NCI-H526 (cell line): ENCODE data around the gene RAD23B.
A peak's percentile ranks its signal among the peaks of the same experiment; 100 is the strongest.
"Not testable (repeated sequence)": the region's sequence is repeated elsewhere in the genome, so short reads cannot be mapped to it uniquely, and the experiment has no call there.

ENCODE experiments used
- DNase-seq, 2 experiments: peaks; one replicate each; lab custom pipeline; 2025; lab: John Stamatoyannopoulos, UW

RAD23B gene

DNA sequence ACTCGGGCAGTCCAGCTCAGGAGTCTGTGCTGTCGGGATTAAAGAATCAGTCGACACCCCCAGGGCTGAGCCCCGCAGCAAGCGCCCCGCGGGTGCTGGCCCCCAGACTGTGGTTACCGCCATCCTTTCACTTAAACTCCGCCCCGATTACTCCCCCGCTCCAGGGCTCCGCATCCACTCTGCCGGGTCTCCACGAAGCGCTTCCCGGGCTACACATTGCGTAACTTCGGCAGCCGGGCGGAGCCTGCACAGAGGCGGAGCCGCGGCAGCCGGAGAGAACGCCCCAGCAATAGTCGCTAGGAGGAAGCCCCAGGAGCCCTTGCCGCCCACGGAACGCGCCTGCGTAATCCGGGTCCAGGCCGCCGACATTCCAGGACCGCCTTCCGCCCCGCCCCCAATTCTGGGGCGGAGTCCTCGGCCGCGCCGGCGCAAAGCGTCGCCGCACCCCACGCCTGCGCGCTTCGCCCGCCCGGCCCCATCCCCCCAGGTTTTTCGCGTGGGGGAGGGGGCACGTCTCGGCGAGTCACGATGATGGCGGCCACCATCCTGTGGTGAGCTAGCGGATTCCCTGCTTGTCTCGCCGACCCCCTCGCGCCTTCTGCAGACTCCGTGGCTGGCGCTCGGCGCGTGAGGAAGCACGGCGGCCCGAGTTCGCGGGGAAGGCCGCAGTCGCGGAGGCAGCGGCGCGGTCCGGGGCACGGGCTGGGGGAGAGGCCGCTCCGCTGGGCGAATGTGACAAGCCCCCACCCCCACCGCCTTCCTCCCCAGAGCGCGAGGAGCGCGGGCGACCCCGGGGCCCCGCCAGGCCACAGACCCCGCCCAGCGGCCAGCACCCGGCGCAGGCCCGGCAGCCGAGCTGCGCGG, at the start of gene RAD23B:
TSS of gene RAD23B (plus strand) at position 521 of the 864 bp plus-strand sequence. CDS start 351 bp downstream, outside the sequence.
- DNase-seq = peak; percentile 76 to 96

DNA sequence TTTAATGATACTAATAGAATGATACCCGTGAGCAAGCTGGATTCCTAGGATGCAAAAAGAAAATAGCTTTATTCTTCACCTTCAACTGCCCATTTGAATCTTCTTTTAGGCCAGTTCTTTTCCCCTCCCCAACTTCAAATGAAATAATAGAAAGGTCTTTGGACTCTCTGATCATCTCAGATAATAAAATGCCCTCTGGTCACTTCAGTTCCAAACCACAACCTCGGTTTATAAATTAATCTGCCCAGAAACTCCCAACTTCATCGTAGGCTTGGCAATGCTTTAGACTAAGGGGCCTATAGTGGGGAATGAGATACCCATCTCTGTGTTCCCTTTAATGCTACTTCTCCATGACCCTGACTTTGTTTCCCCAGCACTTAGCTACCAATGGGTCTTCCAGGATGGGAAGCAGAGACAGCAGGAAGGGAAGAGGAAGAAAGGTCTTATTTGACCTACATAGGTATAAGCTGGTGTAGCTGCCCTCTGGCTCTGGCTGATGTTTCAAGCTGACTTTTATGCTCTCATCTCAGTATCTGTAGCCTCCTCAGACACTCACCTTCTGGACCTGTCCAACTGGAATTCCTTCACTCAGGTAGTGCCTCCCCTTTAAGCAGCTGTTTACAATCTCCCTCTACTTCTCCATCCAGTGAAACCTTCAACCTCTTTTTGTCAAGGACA, 47.2 kb upstream of the RAD23B start:
- DNase-seq = no peak

DNA sequence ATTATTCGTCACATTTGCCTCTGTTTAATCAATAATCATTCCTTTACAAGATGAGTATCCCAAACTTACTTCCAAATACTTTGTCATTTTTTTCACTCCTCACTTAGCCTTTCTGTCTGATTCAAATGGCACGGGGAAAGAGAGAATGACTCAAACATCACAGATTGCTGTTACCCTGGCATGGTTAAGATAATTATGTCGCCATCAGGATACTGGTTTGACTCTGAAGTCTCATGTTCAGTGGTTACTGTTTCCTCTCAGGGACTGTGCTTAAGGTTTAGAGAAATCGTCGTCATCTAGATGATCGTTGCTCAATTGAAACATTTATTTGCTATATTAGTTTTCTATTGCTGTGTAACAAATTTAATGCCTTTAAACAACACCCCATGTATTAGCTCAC, 45.2 kb upstream of the RAD23B start:
- no peak for DNase-seq

DNA sequence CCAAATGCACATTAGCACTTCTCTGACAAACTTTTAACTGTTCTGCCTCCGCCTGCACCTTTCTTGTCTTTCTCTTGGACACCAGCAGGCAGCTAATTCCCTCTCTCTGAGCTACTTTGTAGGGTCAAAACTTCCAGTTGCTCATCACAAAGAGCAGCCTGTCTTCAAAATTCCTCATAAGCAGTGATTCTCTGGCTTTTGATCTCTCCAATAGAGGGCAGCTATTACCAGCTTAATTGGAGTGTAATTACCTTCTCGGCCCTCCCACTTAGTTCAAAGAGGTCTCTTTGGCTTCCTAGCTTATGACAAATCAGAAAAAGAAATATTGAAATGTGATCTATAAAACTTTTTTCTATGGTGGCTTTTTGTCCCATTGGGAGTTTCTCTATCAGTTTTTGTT, 43.6 kb upstream of the RAD23B start:
- no peak for DNase-seq

DNA sequence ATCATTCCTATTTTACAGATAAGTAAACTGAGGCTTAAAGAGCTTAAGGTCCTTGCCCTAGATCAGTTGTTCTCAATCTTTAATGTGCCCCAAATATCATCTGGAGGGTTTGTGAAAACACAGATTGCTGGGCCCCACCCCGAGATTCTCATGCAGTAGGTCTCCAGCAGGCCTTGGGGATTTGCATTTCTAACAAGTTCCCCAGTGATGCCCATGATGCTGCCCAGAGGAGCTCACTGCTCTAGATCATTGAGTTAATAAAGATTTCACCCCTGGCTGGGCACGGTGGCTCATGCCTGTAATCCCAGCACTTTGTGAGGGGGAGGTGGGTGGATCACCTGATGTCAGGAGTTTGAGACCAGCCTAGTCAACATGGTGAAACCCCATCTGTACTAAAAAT, 42.8 kb upstream of the RAD23B start:
- no peak for DNase-seq

DNA sequence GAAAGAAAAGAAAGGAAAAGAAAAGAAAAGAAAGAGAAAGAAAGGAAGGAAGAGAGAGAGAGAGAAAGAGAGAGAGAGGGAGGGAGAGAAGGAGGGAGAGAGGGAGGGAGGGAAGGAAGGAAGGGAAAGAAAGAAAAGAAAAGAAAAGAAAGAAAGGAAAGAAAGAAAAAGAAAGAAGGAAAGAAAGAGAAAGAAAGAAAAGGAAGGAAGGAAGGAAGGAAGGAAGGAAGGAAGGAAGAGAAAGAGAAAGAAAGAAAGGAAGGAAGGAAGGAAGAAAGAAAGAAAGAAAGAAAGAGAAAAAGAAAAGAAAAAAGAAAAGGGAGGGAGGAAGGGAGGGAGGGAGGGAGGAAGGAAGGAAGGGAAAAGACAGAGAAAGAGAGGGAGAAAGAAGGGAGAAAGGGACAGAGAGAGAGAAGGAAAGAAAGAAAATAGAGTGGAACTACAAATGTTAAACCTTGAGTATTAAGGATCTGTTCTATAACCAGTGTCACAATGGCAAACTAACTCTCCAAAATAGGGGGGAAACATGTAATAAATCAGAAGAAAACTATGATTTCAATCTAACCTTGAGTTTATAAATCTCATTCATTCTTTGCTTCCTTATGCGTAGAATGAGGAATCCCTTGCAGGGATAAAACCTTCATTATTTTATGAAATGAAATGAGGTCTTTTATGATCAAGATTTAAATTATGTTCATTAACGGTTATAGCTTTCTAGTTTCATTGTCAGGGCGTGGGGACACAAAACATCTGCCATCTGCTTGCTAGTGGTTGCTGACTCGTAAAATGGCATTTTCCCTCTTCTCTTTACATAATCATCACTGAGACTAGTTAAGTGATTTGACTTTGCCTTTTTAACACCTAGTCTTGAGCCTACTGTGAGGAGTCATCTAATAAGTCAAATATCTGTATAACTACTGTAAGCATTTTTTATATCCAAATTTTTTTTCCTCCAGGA, 40.7 kb upstream of the RAD23B start:
- no peak for DNase-seq

GRCh38 chr9:107243742-107244141, 39.3 kb upstream of the RAD23B start:
- no peak for DNase-seq

- no peak for DNase-seq
Measured at GRCh38 chr9:107246259-107247254, 36.5 kb upstream of the RAD23B start.

DNA sequence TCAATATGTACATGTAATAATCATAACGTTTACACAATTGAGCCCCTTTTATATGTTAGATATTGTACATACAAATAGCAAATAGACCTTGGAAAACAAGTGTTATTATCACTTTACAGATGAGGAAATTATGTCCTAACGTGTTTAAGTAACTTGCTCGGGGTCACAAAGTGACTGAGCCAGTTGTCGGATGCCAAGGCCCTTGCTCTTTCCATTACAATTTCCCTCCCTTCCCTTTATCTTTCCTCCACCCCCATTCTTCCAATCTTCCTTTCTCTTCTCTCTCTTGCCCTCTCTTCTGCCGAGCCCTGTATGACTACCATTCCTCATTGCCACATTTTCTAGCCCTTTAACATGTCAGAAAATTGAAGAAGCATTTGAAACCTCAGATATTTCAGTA, 34.4 kb upstream of the RAD23B start:
- no peak for DNase-seq

GRCh38 chr9:107249131-107249533, 33.9 kb upstream of the RAD23B start:
- DNase-seq = no peak

GRCh38 chr9:107249665-107250285, 33.3 kb upstream of the RAD23B start:
- no peak for DNase-seq

DNA sequence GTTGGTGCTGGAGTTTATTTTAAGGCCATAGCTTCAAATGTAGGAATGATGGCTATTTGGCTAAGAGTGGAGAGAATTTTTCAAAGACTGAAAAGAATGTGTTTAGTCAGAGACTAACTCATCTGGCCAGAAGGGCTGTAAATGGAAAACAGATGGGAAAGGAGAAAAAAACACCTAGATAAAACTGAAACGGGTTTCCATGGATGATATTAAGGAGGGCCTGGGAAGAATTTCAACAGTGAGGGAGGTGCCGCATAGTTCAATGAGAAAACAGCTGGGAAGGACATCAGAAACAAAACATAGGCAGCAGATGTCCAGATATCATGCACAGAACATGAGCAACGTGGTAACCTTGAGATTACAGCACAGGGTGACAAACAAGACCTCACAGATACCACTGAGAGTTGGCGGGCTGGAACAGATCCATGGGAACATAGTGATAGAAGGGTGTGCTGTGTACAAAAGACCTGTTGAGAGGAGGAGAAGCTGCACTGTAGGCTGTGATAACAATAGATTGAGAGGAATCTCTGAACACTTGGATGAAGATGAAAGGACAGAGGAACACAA, 31.2 kb upstream of the RAD23B start:
- DNase-seq = no peak

- no peak for DNase-seq
Measured at GRCh38 chr9:107258919-107259318, 24.2 kb upstream of the RAD23B start.

DNA sequence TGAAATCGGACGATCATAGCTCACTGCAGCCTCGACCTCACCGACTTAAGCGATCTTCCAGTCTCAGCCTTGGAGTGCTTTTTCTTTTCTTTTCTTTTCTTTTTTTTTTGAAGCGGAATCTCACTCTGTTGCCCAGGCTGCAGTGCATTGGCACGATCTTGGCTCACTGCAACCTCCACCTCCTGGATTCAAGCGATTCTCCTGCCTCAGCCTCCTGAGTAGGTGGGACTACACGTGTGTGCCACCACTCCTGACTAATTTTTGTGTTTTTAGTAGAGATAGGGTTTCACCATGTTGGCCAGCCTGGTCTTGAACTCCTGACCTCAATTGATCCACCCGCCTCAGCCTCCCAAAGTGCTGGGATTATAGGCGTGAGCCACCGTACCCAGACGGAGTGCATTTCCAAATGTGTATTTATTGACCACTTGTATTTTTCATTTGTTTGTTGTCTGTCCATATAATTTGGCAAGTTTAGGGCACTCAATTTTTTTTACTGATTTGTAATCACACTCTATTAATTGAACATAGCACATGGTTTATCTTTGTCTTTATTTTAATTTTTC, 23.2 kb upstream of the RAD23B start:
- DNase-seq = not testable (repeated sequence)

GRCh38 chr9:107260437-107261081, 22.5 kb upstream of the RAD23B start:
- no peak for DNase-seq

- no peak for DNase-seq
Measured at GRCh38 chr9:107261106-107261505, 22.0 kb upstream of the RAD23B start.

- no peak for DNase-seq
Measured at GRCh38 chr9:107263289-107263688, 19.8 kb upstream of the RAD23B start.

- DNase-seq = no peak
Measured at GRCh38 chr9:107266624-107267368, 16.3 kb upstream of the RAD23B start.

DNA sequence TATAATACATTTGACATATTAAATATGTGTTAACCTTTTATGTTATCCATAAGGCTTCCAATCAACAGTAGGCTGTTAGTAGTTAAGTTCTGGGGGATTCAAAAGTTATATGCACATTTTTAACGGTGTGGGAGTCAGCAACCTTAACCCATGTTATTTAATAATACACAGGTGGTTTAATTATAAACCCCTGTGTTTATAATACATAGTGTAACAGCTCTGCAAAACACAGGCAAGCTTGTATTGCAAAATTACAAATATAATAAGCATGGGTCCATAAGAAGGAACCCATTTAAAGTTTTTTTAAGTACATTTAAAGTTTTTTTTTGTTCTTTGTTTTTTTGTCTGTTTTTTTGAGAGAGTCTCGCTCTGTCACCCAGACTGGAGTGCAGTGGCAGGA, 14.5 kb upstream of the RAD23B start:
- DNase-seq = no peak
